PC-9 (cell line): ENCODE data around the gene TMTC4.

ENCODE experiments used
- CTCF ChIP-seq: fragments of 200-600 bp; sonication (generic); conservative IDR thresholded peaks from 2 replicates; pipeline ENCODE4 v1.6.1; 2017; ENCODE audit warnings: mixed run types, antibody characterized with exemption, mild to moderate bottlenecking, moderate library complexity
- EZH2 ChIP-seq: fragments of 200-600 bp; sonication (generic); IDR thresholded peaks from 2 replicates; pipeline ENCODE4 v1.8.0; 2017; ENCODE audit warnings: antibody characterized with exemption, low read depth

GRCh38 chr13:100594255-100594654 is 80.3 kb downstream of the TMTC4 start:
- no peak for TF ChIP-seq CTCF
- no peak for TF ChIP-seq EZH2
